ENCODE measurements around the gene SYVN1. TPM values are rescaled to one million over a fixed set of nuclear protein-coding genes. Genes with fewer than 3 reads are reported as not detected.

SYVN1 gene
- total RNA-seq, 1 donor from 2014 or later = 68.1 TPM

- DNase-seq = no peak
- Histone ChIP-seq H3K27me3 (ENCODE audit: low read depth) (no peaks in the 10 kb centered on the region), H3K36me3 (peaks cover 48% of the 10 kb centered on the region), H3K4me3 (no peak overlapping the region), H3K27ac (no peak overlapping the region), H3K9me3 (no peaks in the 10 kb centered on the region), H3K4me1 (peaks cover 35% of the 10 kb centered on the region)
- TF ChIP-seq, protein P1, sequence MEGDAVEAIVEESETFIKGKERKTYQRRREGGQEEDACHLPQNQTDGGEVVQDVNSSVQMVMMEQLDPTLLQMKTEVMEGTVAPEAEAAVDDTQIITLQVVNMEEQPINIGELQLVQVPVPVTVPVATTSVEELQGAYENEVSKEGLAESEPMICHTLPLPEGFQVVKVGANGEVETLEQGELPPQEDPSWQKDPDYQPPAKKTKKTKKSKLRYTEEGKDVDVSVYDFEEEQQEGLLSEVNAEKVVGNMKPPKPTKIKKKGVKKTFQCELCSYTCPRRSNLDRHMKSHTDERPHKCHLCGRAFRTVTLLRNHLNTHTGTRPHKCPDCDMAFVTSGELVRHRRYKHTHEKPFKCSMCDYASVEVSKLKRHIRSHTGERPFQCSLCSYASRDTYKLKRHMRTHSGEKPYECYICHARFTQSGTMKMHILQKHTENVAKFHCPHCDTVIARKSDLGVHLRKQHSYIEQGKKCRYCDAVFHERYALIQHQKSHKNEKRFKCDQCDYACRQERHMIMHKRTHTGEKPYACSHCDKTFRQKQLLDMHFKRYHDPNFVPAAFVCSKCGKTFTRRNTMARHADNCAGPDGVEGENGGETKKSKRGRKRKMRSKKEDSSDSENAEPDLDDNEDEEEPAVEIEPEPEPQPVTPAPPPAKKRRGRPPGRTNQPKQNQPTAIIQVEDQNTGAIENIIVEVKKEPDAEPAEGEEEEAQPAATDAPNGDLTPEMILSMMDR (IDR thresholded peaks at IDR 0.05) = no peak
- intact Hi-C loops (cut with DNase I) = no loop called here
- ATAC-seq = no peak
Observed at GRCh38 chr11:65107078-65107477, 27.2 kb downstream of the SYVN1 start.

- intact Hi-C loops (cut with DNase I) = no loop called here
- TF ChIP-seq, protein P1 (IDR thresholded peaks at IDR 0.05) = no peak
- Histone ChIP-seq H3K27ac (peak overlapping the region; percentile 60), H3K9me3 (no peaks in the 10 kb centered on the region), H3K27me3 (ENCODE audit: low read depth) (no peaks in the 10 kb centered on the region), H3K4me3 (no peak overlapping the region), H3K4me1 (peaks cover 18% of the 10 kb centered on the region), H3K36me3 (peaks cover 43% of the 10 kb centered on the region)
- ATAC-seq (no peak), DNase-seq (no peak)
Observed at GRCh38 chr11:65104628-65105027, 29.7 kb downstream of the SYVN1 start.

DNA sequence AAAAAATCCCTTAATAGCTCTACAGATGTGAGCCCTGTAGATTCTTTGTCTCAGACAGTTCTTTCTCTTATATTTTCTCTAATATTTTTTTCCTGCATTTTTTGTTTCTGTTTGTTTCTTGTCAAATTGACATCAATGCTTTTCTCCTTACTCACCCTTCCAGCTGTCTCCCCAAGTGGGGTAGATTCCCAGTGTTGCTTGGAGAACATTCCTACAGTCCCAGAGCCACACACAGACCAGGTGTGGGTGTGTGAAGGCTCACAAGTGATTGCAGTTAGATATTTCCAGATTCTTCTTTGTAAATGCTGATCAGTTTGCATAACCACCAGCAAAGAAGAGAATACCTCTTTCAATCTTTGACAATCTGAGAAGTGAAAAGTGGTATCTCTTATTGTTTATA, 30.8 kb downstream of the SYVN1 start:
- H3K9me3 ChIP-seq = no peaks in the 10 kb centered on the region
- TF ChIP-seq, protein P1 (IDR thresholded peaks at IDR 0.05) = no peak
- peaks cover 34% of the 10 kb centered on the region for H3K36me3 ChIP-seq
- intact Hi-C loops (cut with DNase I) = no loop called here
- no peaks in the 10 kb centered on the region for H3K27me3 ChIP-seq (ENCODE audit: low read depth)
- H3K4me3 ChIP-seq = no peak overlapping the region
- H3K4me1 ChIP-seq = peaks cover 21% of the 10 kb centered on the region
- no peak overlapping the region for H3K27ac ChIP-seq
- ATAC-seq (no peak), DNase-seq (no peak)

DNA sequence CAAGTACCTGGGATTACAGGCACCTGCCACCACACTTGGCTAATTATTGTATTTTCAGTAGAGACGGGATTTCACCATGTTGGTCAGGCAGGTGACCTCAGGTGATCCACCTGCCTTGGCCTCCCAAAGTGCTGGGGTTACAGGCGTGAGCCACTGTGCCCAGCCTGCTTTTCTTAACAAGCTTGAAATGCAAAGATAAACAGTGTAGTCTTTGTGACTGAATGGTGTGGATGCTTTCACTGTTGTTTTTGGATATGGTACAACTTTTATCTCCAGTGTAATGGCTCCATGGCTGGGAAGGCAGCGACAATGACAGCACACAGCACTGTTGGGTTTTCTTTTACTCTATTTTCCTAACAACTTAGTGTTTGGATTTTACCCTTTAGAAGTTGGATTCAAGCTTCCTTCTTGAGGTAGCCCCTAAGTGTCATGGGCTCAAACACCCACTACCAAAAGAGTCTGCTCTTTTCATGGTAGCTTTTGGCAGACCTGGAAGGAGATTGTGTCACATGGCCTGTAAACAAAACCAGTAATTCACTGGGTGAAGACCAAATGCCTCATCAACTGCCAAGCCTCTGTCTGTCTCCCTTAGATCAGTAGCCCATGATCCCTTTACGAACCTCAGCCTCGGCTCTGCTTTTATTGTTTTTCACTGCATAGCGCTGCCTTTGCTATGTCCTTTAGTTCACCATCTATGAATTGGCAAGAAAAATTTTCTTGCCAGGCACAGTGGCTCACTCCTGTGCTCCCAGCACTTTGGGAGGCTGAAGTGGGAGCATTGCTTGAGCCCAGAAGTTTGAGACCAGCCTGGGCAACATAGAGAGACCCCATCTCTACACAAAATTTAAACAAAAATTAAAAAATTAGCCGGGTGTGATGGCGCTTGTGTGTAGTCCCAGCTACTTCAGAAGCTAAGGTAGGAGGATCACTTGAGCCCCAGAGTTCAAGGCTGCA, 31.9 kb downstream of the SYVN1 start:
- intact Hi-C loops (cut with DNase I) = no loop called here
- ATAC-seq = peak in 1 of 2 donors; percentile 61
- TF ChIP-seq, protein P1 (IDR thresholded peaks at IDR 0.05) = no peak

DNA sequence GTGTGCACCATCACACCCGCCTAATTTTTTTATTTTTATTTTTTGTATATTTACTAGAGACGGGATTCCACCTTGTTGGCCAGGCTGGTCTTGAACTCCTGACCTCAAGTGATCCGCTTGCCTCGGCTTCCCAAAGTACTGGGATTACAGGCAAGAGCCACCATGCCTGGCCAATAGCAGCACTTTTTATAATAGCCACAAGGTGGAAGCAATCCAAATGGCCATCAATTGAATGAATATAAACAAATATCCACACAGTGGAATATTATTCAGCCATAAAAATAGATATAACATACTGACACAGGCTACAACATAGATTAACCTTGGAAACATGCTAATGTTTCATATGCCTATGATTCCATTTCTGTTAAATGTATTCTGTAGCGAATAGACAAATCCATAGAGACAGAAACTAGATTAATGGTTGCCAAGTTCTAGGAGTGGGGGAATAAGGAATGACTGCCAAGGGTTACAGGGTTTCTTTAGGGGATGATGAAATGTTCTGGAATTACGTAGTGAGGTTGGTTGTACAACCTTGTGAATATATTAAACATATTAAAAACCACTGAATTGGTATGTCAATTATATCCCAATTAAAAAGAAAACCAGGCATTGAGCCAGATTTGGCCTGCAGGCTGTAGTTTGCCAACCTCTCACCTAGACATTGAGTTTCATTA, 33.5 kb downstream of the SYVN1 start:
- Histone ChIP-seq H3K9me3 (no peaks in the 10 kb centered on the region), H3K4me1 (peaks cover 39% of the 10 kb centered on the region), H3K27me3 (ENCODE audit: low read depth) (no peaks in the 10 kb centered on the region), H3K27ac (no peak overlapping the region), H3K4me3 (no peak overlapping the region), H3K36me3 (peaks cover 36% of the 10 kb centered on the region)
- no peak for DNase-seq
- intact Hi-C loops (cut with DNase I) = no loop called here
- TF ChIP-seq, protein P1 (IDR thresholded peaks at IDR 0.05) = no peak
- no peak for ATAC-seq

More for the DNA sequence above, 31.9 kb downstream of the SYVN1 start:
- Histone ChIP-seq H3K27me3 (ENCODE audit: low read depth) (no peaks in the 10 kb centered on the region), H3K27ac (peak overlapping the region; percentile 11), H3K4me1 (peaks cover 31% of the 10 kb centered on the region), H3K9me3 (no peaks in the 10 kb centered on the region), H3K36me3 (peaks cover 34% of the 10 kb centered on the region), H3K4me3 (no peak overlapping the region)
- no peak for DNase-seq
